Measurements from ENCODE around the gene DNAAF3.
A peak's percentile ranks its signal among the peaks of the same experiment; 100 is the strongest.
"Not testable (repeated sequence)": the region's sequence is repeated elsewhere in the genome, so short reads cannot be mapped to it uniquely, and the experiment has no call there.

DNAAF3 gene

GRCh38 chr19:55158423-55158822 is 8.0 kb downstream of the DNAAF3 start:
- no peak for TF ChIP-seq CTCF (IDR thresholded peaks at IDR 0.05; ENCODE audit: insufficient read depth, low read depth, low read length, missing control alignments)
- no peak for DNase-seq (ENCODE audit: low read depth)
- no peak overlapping the region for H3K4me3 ChIP-seq (ENCODE audit: low read depth, low read length)

GRCh38 chr19:55157064-55157908 is 9.1 kb downstream of the DNAAF3 start, which contains the start of gene TNNI3:
Gene TNNI3 (minus strand): TSS chr19:55157732. CDS start chr19:55157589, 143 bp downstream.
- no peak within 1 kb of the TSS for H3K4me3 ChIP-seq (ENCODE audit: low read depth, low read length)
- no peak for DNase-seq (ENCODE audit: low read depth)

GRCh38 chr19:55156202-55157063 is 10.0 kb downstream of the DNAAF3 start:
- DNase-seq (ENCODE audit: low read depth), result peak; percentile 31
- TF ChIP-seq CTCF (IDR thresholded peaks at IDR 0.05; ENCODE audit: insufficient read depth, low read depth, low read length, missing control alignments), result no peak
- H3K4me3 ChIP-seq (ENCODE audit: low read depth, low read length), result no peak overlapping the region

More at GRCh38 chr19:55157064-55157908, 9.1 kb downstream of the DNAAF3 start, which contains the start of gene TNNI3:
- TF ChIP-seq CTCF (IDR thresholded peaks at IDR 0.05; ENCODE audit: insufficient read depth, low read depth, low read length, missing control alignments), result no peak

GRCh38 chr19:55155784-55156183 is 10.6 kb downstream of the DNAAF3 start:
- H3K4me3 ChIP-seq (ENCODE audit: low read depth, low read length); DNase-seq (ENCODE audit: low read depth): not testable (repeated sequence)

GRCh38 chr19:55153652-55154264 is 12.7 kb downstream of the DNAAF3 start:
- no peak for DNase-seq (ENCODE audit: low read depth)
- no peak for TF ChIP-seq CTCF (IDR thresholded peaks at IDR 0.05; ENCODE audit: insufficient read depth, low read depth, low read length, missing control alignments)
- no peak overlapping the region for H3K4me3 ChIP-seq (ENCODE audit: low read depth, low read length)

- DNase-seq (ENCODE audit: low read depth), result no peak
- no peak overlapping the region for H3K4me3 ChIP-seq (ENCODE audit: low read depth, low read length)
- TF ChIP-seq CTCF (IDR thresholded peaks at IDR 0.05; ENCODE audit: insufficient read depth, low read depth, low read length, missing control alignments), result no peak
These were observed 14.4 kb downstream of the DNAAF3 start for GRCh38 chr19:55152017-55152416.
